Stimulated activated CD4-positive, alpha-beta T cell treated with anti-CD3 and anti-CD28 coated beads, Interleukin-15, amount 100 ng/mL, for 24 hours (primary cell): ENCODE measurements around the gene SFXN5.
A peak's percentile ranks its signal among the peaks of the same experiment; 100 is the strongest.
"Not testable (repeated sequence)": the region's sequence is repeated elsewhere in the genome, so short reads cannot be mapped to it uniquely, and the experiment has no call there.

Experiments used
- DNase-seq: peaks from one replicate; pipeline ENCODE4 v3.0.0-alpha.2; 2020

SFXN5 gene

DNA sequence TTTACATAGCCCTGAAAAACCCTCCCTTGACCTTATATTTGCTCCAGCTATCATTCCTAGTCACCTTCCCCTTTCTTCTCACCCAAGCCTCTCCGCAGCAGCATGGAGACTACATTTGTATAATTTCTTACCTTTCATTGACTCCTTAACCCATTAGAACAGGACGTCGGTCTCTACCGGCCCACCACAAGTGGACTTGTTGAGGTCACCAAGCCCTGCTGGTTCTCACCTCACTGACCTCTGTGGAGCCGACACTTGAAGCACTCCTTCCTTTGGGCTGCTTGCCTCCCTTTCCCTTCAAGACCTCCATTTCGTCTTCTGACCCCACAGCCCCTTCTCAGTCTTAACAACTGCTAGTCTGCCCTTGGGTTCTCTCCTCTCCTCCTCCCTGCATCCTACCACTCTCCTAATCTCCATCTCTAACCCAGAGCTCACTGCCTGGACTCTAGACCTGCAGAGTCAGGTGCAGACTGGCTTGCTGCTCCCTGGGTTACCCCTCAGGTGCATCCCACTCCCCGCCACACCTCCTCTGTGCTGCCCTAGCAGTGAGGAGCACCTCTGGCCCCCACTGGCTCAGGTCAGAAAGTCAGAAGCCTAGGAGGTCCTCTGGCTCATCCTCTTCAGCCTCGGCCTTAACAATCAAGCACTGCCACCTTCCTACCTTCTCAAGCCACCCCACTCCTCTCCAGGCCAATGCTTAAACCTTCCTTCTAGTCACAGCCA, 5.3 kb upstream of the SFXN5 start:
- no peak for DNase-seq

DNA sequence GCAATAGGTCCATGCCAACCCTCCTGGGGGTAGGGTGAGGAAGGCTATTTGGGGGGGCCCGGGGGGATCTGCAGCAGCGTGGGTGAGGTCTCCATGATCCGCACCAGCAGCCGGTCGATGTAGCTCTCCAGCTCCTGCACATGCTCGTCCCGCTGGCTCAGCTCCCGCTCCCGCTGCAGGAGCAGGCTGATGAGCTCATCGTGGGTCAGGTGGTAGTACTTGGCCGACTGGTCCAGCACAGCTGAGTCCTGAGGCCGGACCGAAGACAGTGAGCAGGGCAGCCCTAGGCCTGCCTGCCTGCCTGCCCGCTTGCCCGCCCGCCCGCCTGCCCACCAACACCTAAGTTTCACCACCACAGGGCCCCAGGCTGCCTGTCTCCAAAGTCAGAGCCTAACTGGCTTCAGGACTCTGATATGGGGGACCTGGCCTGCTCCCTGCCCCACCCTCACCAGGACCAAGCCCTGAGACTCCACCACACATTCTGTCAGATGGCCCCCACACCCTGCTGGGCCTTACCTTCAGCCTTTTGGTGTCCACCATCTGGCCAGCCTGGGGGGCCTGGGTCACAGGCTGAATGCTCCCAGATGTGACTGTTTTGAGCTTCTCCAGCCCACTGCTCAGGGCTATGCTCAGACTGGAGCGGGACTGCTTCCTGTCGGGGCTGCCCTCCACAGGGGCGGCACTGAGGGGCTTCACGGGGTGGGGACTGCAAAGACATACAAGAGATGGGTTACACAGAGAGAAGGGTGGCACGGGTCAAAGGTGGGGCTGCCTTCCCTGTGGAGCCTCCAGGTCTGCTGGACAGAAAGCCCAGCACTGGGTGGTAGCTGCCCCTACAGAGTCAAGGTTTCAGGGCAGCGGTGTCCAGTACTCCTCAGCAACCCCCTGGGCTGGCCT, 4.2 kb upstream of the SFXN5 start:
- DNase-seq: no peak

DNA sequence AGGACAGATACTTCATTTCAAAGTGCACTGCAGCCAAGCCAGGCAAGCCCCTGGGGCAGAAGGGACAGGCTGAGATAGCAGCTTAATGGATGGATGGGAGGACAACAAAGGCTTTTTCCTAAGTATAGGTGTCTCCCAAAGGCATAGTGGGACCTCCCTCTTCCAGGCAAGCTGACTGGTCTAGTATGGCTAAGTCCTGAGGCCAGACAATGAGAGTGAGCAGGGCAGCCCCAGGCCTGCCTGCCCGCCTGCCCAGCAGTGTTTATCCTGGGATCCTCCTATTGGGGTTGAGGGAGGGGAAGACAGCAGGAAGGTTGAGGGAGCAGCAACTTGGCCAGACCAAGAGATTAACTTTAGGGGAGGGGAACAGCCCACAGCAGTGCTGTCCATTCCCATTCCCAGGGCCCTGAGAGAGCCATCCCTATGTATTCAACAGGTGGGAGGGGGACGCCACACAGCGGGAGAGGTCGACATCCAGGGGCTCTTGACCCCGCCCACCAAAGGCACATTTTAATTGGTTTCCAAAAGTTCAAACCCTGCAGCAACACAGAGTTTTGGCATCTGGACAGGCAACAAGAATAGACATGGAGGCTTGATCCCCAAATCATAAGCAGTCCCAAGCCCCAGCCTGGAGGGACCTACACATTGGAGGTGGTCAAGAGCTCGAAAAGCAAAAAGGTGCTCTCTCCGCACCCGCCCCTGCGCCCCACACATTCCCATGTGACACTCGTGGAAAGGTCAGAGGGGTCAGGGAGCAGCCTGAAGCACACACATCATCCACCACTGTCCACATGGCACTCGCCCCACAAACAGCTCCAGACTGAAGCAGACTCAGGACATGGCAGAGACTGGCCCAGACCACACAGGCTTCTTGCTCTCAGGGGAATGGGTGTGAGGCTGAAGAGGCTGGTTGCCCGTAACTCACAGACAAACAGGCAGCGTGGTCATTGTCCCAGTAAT, 2.9 kb upstream of the SFXN5 start:
- no peak for DNase-seq

DNA sequence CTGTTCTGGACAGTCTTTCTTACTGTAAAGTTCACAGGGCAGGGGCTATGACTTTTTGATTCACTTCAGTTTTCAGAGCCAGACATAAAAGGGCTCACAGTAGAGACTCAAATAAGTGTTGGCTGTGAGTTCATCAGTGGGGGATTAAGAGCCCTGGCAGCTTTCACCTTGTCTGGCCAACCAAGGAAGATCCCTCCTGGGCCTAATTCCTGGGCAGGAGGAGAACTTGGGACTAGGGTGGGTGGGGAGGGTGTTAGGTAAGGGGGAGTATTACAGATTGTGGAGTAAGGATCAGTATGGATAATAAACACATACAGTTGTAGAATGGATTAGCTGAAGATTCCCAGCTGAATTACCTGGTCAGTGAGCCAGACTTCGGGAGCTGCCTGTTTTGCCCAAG, 904 bp upstream of the SFXN5 start:
- no peak for DNase-seq

DNA sequence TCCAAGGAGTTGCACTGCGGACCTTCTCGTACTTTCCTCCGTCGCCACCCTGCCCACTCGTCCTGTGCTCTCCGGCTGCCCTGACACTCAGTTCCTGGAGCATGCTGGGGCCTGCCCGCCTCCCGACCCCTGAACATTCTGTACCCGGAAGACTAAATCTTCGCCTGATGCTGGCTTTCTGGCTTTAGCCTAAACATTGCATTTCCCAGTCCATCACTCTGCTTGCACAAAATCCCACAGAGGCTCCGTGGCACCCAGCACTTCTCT, 550 bp upstream of the SFXN5 start:
- peak; percentile 22 for DNase-seq

DNA sequence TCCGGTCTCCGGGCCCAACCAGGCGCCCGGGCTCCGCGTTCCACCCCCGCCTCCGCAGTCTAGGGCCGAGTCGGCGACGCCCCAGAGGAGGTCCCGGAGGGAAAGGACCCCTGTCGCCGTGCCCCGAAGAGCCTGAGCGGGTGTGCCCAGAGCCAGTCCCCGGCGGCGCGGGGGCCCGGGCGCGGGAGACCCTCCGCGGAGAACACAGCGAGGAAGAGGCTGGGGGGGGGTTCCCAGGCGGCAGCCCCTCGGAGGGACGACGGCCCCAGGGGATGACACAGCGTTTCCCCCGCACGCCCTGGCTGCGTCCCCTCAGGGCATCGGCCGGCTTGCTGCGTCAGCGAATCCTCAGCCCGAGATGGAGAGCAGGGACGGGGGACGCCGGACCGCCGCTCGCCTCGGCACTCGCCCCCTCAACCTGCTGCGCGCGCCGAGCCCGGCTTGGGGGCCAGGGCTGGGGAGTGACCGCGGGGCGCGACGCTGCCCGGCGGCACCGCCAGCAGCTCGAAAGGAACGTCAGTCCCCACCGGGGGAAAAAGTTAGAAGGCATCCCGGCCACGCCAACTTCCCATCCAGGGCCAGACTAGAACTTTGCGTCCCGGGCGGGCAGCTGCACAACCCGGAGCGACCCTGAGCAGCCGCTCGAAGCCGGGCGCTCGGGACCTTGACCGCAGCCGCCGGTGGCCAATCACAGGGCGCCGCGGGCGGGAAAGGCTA, 711 bp downstream of the SFXN5 start:
- DNase-seq: peak; percentile 70

DNA sequence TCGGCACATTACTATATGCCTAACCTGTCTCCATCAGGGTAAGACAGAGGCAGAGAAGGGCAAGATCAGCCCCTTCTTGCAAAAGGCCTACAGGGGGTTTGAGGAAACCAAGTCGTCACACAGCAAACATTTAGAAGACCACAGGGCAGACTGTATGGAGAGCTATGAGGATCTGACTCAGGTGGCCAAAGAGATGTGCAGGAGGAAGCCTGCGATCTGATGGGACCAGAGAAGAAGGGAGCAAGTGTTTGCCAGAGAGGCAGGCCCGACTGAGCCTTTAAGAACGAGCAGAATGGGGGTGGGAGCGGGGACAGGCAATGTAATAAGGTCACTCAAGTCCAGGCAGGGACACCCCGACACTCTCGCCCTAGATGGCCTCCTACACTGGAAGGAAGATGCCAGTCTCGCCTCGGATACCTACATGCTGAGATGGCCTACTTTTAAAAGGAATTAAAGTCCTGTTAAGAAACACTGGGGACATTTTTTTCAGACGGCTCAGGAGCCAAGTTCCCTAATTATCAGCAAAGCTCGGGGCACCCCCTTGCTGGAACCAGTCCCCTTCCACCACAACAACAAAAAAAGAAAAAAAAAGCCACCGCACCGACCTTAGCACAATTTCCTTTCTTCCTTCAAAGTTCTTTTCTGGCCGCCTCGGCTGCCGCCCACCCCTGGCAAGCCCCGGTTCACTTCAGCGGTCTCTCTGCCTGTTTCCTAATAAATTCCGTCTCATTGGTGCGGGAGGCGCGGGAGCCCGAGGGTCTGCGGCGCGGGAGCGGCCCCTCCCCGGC, 1.5 kb downstream of the SFXN5 start:
- DNase-seq: no peak

DNA sequence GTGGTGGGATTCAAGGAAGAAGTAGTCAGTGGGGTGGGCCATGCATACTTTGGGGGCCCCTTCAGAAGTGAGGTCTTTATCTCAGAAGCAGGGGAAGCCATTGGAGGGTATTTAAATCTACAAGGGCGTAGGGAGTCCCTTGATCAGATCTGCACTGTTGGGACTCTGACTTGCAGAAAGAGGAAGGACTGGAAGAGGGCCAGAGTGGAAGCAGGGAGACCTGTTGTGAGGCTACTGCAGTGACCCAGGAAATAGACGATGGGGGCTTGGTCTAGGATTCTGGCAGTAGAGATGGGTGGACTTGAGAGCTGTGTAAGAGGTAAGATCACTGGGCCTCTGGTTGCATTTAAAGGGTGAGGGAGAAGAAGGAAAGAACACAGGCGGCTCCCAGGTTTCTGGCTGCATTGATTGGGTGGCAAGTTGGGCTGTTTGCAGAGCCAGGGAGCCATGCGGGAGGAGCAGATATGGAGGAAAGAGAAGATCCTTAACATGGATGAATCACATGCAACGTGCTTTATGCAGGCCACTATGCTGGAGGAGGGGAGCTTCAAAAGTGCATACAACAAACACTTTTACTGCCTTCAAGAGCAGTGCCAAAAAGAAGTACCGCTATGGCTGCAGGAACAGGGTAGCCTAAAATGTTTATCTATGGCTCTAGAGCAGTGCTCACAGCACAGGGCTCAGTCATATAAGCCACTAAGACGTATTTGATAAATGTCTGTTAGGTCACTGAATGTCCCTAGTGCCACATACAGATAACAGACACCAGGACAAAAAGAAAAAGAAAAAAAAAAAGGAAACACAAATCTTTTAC, 2.3 kb downstream of the SFXN5 start:
- DNase-seq: no peak

DNA sequence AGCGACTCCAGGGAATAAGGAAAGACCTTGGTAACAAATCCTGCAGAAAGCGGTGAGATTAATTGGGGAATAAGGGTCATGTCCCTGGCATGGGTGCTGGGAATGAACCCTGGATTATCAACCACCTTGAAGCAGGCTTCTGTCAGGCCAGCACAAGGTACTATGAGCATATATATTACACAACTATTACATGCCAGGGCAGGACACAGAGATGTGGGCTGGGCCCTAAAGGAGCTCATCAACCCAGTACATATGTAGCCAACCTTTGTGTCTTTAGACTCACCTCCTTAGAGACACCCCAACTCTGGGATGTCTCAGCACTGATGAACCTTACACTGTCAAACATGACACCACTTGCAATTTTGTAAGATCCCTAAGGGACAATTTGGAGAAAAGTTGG, 3.4 kb downstream of the SFXN5 start:
- DNase-seq: no peak

DNA sequence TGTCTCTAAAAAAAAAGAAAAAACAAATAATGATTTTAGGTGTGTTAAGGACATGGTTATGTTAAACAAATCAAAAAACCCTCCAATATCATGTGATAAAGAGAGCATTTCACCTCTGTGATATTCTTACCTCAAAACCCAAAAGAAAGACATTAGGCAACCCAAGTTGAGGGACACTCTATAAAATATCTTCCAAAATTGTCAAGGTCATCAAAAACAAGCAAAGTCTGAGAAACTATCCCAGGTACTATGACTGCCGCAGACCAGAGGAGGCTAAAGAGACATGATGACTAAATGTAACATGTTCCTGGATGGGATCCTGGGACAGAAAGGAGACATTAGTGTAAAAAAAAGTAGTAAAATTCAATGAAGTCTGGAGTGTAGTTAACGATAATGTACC, 4.5 kb downstream of the SFXN5 start:
- no peak for DNase-seq

DNA sequence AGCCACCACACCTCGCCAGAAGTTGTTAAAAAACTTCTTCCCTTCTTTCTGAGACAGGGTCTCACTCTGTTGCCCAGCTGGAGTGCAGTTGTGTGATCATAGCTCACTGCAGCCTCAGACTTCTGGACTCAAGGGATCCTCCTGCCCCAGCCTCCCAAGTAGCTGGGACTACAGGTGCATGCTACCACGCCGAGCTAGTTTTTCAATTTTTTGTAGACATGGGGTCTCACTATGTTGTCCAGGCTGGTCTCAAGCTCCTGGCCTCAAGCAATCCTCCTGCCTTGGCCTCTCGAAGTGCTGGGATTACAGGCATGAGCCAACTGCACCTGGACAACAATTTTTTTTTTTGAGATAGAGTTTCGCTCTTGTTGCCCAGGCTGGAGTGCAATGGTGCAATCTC, 6.4 kb downstream of the SFXN5 start:
- DNase-seq: not testable (repeated sequence)

DNA sequence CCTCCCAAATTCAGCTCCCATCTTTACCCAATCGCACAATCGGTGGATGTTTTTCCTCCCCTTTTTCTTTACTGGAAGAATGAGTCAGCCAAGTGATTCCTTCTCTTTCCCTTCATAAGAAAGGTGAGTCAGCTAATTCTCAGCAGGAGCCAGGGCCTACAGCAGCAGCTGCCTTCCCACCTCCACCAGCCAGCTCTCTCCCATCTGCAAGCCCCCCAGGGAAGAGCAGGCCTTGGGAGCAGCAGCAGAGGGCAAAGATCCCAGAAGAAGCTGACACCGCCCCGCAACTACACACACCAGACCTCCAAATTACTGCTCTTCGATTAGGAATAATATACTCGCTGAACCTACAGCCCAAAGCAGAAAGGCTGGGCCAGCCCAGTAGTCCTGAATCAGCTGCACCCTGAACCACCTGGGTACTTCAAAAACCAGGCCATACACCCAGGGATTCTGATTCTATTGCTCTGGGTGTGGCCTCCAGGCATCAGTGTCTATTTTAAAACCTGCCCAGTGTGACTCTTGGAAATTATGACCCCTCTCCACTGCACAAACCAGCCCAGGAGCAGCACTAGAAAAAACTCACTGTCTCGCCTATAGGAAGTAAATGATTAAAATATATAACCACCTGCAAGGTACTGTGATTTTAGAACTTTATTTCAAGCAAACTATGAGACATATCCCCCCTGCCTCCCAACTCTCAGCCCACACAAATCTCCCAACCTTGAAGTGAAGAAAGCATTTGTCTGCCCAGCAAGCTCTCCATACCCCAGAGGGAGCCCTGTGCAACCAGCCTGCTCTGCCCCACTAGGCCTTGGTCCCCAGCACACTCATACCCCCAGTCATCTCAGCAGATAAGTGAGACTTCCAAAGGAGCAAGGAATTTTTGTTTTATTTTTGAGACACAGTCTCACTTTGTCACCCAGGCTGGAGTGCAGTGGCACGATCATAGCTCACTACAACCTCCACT, 7.3 kb downstream of the SFXN5 start:
- DNase-seq: no peak

DNA sequence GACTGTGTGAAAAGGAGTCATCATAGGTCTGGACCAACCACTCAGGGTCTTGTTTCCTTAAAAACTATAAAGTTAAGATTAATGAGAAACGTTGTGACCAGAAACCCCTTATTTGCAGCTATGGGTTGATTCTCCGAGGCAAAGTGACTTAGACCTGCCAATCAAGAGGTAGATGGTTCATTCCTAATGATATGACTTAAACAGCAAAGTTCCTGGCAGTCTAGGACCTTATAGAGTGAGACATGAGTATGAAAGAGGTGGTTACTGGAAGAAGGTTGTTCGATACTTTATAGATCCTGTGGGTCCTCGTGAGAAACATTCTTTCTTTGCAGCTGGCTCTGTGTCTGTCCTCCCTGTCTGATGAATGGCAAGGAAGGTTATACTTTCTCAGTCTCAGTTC, 8.0 kb downstream of the SFXN5 start:
- DNase-seq: no peak

DNA sequence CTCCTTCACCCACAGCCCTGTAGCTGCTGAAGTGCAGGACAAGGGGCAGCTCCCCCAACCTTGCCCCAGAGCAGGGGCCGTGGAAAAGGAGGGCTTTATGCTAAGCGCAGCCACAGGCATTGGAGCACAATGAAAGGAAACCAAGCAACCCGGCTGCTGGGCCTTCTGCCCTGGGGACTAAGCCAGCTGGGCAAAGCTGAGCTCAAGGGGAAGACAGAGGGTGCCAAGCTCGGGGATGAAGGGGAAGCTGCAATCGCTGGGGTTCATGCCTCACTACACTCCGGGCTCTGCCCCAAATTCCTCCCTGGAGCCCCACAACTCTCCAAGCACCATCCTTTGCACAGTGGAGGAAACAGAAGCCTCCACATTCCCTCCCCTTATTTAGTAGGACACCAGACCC, 12.4 kb downstream of the SFXN5 start:
- DNase-seq: no peak

DNA sequence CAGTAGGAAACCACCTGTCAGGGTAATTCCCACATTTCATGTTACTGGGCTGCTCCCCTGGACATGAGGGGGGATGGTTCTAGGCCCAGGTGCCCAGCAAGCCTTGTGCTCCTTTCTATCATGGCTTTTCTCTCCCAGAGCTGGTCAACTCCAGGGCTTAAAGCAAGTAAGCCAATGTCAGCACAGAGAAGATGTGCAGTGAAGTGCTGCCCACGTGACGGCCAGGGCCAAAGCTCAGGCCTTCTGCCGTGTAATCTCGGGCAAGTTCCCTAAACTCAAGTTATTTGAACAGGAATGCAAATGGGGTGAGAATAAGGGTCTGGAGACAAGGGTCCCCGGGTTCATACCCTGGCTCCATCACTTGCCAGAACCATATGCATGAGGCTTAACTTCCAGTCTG, 16.5 kb downstream of the SFXN5 start:
- DNase-seq: no peak

DNA sequence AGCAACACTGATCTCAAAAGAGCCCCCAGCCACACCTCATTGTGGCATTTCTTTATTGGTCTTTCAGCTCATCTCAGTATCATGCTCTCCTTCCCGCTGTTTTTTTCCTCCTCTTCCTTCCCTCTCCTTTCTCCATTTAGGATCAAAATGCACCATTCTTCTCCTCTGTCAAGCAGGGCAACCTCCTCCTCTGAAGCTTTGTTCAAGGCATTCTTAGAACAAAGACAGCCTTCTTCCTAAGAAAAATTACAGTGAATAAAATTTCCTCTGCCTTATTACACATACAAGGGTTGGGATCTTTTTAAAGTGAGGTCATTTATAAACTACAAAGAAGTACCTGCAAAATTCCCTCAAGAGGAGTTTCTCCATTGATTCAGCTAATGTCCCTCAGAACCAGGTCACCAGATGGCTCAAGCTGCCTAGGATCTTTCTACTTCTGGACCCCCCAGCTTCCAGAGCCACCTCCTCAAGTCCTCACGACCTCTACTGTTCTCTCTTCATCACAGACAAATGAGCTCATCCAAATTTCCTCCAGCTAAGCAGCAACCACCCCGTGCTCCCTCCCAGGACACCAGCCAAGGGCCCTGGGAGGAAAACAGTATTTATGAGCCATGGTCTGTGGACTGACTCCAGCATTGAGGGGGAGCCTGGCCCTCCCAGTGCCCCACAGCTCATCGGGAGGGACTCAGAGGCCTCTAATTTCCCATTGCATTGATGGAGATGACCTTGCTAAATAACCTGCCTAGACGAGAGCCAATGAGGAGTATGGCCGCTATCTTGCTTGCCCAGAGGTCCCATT, 18.0 kb downstream of the SFXN5 start:
- no peak for DNase-seq

DNA sequence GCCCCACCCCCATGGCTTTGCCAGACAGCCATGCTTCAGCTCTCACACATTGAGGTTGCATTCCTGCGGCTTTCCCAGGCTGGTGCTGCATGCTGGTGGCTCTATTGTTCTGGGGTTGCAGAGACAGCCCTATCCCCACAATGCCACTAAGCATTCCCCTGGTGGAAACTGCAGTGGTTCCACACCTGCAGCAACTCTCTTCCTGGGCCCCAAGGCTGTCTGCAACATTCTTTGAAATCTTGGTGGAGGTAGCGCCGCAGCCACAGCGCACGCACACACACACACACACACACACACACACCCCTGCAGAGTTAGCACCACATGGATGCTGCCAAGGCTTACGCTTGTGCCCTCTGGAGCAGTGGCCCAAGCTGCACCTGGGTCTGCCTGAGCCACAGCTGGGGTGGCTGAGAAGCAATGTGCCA, 21.4 kb downstream of the SFXN5 start:
- no peak for DNase-seq

DNA sequence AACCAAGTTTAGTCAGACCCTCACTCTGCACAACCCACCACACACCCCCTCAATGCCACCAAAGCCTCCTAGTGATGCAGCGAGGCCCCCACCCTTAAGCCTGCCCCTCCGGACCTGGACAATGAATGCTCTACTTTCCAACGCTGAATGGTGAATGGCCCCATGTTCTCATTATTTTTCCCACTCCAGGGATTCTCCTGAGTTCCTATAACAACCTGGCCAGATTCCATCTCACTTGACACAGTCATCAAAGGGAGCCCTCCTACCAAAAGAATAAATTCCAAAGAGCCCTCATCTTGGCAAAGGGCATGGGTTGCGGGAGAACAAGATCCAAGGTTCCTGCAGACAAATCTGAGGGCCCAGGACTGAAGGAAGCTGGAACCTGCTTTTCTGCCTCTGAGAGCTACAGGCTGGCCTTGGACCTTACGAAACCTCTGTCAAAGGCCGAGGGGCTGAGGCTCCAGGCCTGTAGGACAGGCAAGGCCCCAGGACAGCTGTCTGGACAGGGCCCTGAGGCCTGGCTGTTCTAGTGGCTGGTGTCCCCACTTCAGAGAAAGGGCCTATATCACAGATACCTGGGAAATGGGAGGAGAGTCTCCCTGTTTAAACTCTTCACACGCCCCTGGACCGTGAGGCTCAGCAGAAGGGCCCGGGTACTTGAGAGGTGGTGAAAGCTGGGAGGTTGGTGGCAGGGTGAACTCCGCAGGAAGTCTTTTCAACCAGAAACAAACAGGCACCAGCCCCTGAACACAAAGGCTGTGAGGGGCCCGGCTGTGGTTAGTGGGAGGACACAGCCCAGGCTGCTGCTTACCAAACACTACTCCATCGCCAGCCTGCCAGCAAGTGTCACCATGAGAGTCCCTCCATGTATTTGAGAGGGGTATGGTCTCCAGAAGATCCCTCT, 27.3 kb downstream of the SFXN5 start:
- DNase-seq: no peak
